Cardiac muscle cell (in vitro differentiated cells and primary cell): Measurements from ENCODE around the gene POU2AF2. TPM values are rescaled to one million over a fixed set of nuclear protein-coding genes. Genes with fewer than 3 reads are reported as not detected.

ENCODE experiments used
- DNase-seq, 2 donors: peaks; one replicate each; pipeline versions ENCODE4 v3.0.0 to v3.0.0-alpha.2; 2010 to 2017; ENCODE audit warnings: low read depth in 1 of 2, low spot score in 1 of 2
- H3K27ac ChIP-seq: fragments of 200-600 bp; sonication (generic); 2 replicates; pipeline ENCODE4 v1.5.1; 2016
- H3K27me3 ChIP-seq: fragments of 200-600 bp; sonication (generic); 2 replicates; pipeline ENCODE4 v1.6.0; 2016; ENCODE audit warnings: control low read depth
- H3K36me3 ChIP-seq: fragments of 200-600 bp; sonication (generic); 2 replicates; pipeline ENCODE4 v1.5.1; 2016; ENCODE audit warnings: control low read depth
- H3K4me1 ChIP-seq: fragments of 200-600 bp; sonication (generic); 2 replicates; pipeline ENCODE4 v1.8.1; 2017; ENCODE audit warnings: low read depth, mild to moderate bottlenecking, mixed run types
- H3K4me3 ChIP-seq: fragments of 200-600 bp; sonication (generic); 2 replicates; pipeline ENCODE4 v1.5.1; 2016; ENCODE audit warnings: mild to moderate bottlenecking
- H3K9me3 ChIP-seq: fragments of 200-600 bp; sonication (generic); 2 replicates; pipeline ENCODE4 v1.5.1; 2017; ENCODE audit warnings: low read depth, mild to moderate bottlenecking, control low read depth
- polyA plus RNA-seq: library from polyadenylated mRNA; unstranded; fragments of >200 nt; fragmentation: Nextera tagmentation; extraction: Ambion mirVana; gene quantifications from 2 replicates; pipeline ENCODE4 v1.2.1, GENCODE V29; 2016
- total RNA-seq: library from RNA; depleted of rRNA; stranded (reverse); fragments of >200 nt; gene quantifications from 2 replicates; pipeline ENCODE4 v1.2.3, GENCODE V29; 2016
- TF ChIP-seq, protein P1 (sequence below): IDR thresholded peaks from 2 replicates; pipeline ENCODE4 v1.5.1; 2012; ENCODE audit warnings: low read depth, mild to moderate bottlenecking, low read length

The POU2AF2 gene
- total and polyA plus RNA-seq, 2 experiments from 2014 or later = not detected

- Histone ChIP-seq H3K4me1 (no peaks in the 10 kb centered on the region), H3K9me3 (no peaks in the 10 kb centered on the region), H3K4me3 (no peak overlapping the region), H3K36me3 (no peaks in the 10 kb centered on the region), H3K27ac (no peak overlapping the region), H3K27me3 (no peaks in the 10 kb centered on the region)
- TF ChIP-seq, protein P1, sequence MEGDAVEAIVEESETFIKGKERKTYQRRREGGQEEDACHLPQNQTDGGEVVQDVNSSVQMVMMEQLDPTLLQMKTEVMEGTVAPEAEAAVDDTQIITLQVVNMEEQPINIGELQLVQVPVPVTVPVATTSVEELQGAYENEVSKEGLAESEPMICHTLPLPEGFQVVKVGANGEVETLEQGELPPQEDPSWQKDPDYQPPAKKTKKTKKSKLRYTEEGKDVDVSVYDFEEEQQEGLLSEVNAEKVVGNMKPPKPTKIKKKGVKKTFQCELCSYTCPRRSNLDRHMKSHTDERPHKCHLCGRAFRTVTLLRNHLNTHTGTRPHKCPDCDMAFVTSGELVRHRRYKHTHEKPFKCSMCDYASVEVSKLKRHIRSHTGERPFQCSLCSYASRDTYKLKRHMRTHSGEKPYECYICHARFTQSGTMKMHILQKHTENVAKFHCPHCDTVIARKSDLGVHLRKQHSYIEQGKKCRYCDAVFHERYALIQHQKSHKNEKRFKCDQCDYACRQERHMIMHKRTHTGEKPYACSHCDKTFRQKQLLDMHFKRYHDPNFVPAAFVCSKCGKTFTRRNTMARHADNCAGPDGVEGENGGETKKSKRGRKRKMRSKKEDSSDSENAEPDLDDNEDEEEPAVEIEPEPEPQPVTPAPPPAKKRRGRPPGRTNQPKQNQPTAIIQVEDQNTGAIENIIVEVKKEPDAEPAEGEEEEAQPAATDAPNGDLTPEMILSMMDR = no peak
- peak in 1 of 2 donors; percentile 65 for DNase-seq
These were observed 86.4 kb downstream of the POU2AF2 start for GRCh38 chr11:111331711-111332479.

DNA sequence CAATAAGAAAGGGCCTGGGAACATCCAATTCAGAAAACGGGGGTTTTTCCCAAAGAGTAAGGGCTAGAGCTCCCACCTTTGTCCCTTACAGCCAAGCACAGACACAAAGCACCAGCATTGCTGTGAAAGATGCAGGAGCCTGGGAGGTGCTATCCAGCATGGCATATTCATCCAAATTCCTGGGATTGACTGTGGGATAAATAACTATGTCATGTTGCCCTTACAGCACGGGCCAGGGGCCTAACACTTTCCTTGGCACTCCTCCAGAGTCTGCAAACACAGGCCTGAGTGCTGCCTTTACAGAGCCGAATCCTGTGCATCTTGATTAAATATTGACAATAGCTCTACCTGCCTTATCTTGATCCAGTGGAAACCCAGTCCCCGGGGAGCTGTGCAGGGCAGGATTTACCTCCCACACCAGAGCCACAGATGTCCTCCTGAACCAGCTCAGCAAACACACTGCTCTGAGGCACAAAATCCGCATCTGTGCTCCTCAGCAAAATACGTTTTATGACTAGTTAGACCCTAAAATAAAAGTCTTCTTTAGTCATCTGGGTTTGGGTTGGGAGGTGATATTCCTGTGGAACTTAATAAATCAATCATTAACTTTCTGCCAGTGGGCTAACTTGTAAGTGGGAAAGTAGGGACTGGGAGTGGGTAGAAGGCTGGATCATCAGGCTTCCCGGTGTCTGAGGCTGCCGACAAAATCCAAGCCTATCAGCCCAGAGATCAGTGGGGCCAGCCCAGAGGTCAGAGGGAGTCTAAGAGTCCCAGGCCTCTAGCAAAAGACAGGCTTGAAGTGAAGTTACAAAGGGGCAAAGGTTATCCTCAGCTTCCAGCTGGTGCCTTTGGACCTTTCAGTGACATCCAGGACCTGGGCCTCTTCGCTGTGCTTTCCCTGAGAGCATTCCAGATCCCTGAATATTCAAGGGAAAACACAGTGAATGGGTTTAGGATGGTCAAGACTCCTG is 89.3 kb downstream of the POU2AF2 start:
- no peaks in the 10 kb centered on the region for H3K4me1 ChIP-seq
- no peak for DNase-seq
- TF ChIP-seq, protein P1 = no peak
- no peaks in the 10 kb centered on the region for H3K27me3 ChIP-seq
- H3K36me3 ChIP-seq = no peaks in the 10 kb centered on the region
- no peak overlapping the region for H3K27ac ChIP-seq
- no peaks in the 10 kb centered on the region for H3K9me3 ChIP-seq
- no peak overlapping the region for H3K4me3 ChIP-seq

- no peaks in the 10 kb centered on the region for H3K9me3 ChIP-seq
- H3K4me3 ChIP-seq = no peak overlapping the region
- no peaks in the 10 kb centered on the region for H3K27me3 ChIP-seq
- H3K27ac ChIP-seq = no peak overlapping the region
- no peak for DNase-seq
- TF ChIP-seq, protein P1 = no peak
- no peaks in the 10 kb centered on the region for H3K4me1 ChIP-seq
- no peaks in the 10 kb centered on the region for H3K36me3 ChIP-seq
These were observed 90.0 kb downstream of the POU2AF2 start for GRCh38 chr11:111335549-111335948.

Other genes with a start within 250 kb of the POU2AF2 start
- gene POU2AF3, start 52.8 kb downstream of the POU2AF2 start, total RNA-seq = 0.36 TPM in 1 of 2 replicates, not detected in the other
- 0.83 and 1.2 TPM in 2 replicates for gene POU2AF3, start 52.8 kb downstream of the POU2AF2 start, polyA plus RNA-seq
- gene POU2AF1, start 133.6 kb downstream of the POU2AF2 start, total RNA-seq = not detected in 2 replicates
- 0.10 TPM in 1 of 2 replicates, not detected in the other for gene POU2AF1, start 133.6 kb downstream of the POU2AF2 start, polyA plus RNA-seq